Pulmonary artery endothelial cell (primary cell): ENCODE measurements around the gene MIF4GD. TPM values are rescaled to one million over a fixed set of nuclear protein-coding genes. Genes with fewer than 3 reads are reported as not detected.
"Not testable (repeated sequence)": the region's sequence is repeated elsewhere in the genome, so short reads cannot be mapped to it uniquely, and the experiment has no call there.

Source experiments
- DNase-seq: peaks from one replicate; pipeline ENCODE4 v3.0.0-alpha.2; 2011; ENCODE audit warnings: low read depth, low spot score
- total RNA-seq: library from RNA; depleted of rRNA; stranded (reverse); fragments of >200 nt; gene quantifications from 2 replicates; pipeline ENCODE4 v1.2.3, GENCODE V29; 2014

The MIF4GD gene
- total RNA-seq, 1 donor from 2014 or later, result 14.5 TPM

DNA sequence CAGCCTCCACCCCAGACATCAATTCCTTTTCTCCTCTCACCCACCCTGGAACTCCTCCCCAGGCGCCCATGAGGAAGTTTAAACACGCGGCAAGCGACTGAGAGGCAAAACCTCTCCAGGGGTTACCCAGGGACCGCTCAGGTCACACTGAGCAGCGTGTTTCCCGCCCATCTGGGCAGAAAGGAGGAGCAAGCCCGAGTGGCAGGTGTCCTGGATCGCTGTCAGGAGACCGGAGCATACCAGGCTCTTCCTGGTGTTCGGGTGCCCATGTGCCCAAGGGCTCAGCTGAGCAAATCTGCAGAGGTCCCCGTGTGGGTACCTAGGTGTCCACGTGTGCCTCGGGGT lies 17.7 kb upstream of the MIF4GD start:
- DNase-seq, result no peak

DNA sequence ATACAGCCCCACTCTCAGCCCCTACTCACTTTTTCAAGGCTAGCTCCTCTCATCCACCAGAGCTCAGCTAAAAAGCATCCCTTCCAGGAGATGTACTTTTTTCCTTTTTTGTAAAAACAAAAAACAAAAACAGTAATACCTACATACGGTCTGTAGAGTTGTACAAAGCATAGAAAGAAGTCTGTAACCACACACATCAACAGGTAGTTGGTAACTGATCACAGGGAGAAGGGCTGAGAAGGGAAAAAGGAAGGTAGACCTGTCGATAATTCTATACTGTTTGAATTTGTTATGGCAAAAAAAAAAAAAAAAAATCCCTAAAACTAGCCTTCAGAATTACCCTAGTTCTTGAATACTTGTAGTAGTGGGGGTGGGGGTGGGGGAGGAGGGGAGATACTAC lies 17.3 kb upstream of the MIF4GD start:
- no peak for DNase-seq

DNA sequence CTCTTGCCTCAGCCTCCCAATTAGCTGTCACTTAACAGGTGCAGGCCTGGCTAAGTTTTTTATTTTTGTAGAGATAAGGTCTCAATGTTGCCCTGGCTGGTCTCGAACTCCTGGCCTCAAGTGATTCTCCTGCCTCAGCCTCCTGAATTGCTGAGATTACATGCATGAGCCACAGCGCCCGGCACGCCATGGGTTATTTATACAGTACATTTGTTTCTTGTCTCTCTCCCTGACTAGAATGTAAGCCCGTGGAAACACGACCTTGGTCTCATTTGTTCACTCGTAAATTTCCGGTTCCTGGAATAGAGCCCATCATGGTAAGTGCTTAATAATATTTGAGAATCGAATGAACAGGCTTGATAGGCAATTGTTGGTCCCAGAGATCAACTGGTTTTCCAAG lies 16.2 kb upstream of the MIF4GD start:
- DNase-seq, result no peak

DNA sequence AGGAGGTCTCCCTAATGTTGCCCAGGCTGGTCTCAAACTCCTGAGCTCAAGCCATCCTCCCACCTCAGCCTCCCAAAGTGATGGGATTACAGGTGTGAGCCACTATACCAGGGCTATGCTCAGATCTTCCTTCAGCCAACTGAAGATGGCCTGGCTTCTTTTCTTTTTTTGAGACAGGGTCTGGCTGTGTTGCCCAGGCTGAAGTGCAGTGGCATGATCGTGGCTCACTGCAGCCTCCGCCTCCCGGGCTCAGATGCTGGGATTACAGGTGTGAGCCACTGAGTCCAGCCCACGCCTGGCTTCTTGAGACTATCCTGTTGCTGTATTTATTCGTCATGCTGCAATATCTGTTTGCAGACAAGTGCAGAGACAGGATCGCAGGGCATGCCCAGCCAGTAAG lies 14.1 kb upstream of the MIF4GD start:
- no peak for DNase-seq

DNA sequence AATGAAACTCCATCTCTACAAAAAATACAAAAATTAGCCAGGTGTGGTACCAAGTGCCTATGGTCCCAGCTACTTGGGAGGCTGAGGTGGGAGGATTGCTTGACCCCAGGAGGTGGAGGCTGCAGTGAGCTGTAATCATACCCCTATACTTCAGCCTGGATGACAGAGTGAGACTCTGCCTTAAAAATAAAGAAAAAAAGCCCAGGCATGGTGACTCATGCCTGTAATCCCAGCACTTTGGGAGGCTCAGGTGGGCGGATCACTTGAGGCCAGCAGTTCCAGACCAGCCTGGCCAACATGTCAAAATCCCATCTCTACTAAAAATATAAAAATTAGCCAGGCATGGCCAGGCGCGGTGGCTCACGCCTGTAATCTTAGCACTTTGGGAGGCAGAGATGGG lies 9.2 kb upstream of the MIF4GD start:
- DNase-seq, result not testable (repeated sequence)

DNA sequence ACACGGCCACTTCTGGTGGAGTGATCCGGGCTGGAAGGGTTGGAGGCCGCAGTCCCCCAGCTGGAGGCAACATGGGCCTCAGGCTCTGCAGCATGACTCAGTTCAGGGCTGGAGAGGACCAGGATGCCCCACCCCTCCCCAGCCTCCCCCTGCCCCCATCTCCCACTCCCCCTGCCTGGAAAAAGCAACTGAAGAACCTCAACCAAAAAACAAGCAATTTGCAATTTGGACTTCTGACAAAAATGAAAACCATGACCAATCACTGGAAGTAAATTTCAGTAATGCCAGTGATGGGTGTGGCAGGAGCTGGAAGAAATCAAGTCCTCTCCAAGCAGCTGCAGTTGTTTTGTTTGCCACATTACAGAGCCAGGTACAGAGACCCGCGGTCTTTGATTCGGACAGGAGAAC lies 6.6 kb upstream of the MIF4GD start:
- DNase-seq, result no peak

DNA sequence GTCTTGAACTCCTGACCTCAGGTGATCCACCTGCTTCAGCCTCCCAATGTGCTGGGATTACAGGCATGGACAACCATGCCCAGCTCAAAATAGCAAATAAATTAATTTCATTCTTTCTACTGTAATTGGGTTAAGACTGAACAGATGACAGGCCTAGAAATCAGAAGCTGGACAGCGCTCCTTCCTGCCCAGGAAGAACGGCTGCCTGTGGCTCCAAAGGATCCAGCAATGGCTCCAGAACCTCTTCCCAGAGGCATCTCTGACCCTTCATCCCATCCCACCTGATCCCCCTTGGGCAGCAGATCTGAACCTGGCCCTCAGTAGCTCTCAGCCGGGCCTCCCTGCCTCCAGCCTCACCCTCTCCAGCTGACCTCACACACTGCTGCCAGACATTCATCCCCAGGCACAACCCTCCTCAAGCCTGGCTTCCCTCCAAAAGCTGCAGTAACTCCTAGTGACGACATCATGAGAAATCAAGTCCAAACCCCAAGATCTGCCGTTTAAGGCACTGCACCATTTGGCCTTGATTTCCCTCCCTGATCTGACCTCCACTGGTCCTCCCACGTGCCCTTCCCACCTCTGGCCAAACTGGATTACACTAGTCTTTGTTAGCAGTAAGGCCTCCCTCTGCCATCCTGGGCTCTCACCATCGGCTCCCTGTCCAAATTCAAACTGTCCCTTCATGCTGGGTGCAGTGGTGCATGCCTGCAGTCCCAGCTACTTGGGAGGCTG lies 3.1 kb upstream of the MIF4GD start:
- DNase-seq, result no peak

DNA sequence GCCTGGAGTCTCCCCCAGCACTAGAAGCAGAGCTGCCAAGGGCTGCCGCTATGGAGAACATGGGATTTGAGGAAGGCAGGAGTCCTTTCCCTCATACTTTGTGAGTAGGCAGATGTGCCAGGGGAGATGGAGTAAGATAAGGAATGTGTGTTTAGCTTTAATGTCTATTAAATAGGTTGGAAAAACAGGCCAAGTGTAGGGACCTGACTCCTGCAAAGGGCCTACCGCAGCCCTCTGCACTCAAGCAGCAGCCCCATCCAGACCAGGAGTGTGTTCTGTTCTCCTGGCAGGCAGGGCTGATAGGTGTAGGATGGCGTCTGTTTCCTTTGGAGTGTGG lies 1.8 kb upstream of the MIF4GD start:
- DNase-seq, result no peak

DNA sequence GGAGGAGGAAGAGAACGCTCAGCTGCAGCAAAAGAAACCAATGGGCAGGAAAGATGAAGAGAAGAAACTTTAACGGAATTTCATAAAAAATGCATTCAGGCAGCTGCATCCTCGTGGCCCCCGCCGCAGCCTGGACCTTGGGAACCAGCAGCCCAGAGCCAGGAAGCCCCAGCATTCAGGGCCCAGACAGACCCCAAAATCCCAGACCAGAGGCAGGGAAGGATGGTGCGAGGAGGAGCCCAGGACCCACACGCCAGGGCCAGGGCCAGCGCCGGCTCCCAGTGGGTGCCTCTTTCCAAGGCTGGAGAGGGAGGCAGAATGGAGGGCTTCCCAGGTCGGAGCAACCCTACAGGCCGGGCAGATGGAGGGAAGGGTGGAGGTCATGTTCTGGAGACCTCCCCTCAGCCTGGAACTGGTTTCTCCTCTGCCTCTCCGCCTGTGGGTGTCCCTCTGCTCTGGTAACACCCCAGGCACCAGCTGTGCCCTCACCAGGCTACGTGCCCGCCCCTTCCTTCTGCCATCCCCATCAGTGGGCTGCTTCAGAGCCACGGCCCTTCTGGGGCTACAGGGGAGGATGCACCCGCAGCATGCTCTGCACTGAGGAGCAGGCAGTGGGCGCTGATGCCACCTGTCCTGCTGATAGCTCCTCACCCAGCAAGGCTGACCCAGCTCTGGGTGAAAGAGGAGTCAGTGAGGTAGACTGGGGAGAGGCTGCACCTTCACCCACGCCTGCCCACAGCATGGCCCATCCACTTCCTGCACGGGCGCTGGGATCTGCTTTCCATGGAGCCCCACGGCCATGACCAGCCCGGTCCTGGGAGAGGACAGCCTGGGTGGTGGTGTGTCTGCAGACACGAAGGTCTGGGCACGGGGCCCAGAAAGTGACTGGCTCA lies 1.2 kb upstream of the MIF4GD start:
- no peak for DNase-seq

DNA sequence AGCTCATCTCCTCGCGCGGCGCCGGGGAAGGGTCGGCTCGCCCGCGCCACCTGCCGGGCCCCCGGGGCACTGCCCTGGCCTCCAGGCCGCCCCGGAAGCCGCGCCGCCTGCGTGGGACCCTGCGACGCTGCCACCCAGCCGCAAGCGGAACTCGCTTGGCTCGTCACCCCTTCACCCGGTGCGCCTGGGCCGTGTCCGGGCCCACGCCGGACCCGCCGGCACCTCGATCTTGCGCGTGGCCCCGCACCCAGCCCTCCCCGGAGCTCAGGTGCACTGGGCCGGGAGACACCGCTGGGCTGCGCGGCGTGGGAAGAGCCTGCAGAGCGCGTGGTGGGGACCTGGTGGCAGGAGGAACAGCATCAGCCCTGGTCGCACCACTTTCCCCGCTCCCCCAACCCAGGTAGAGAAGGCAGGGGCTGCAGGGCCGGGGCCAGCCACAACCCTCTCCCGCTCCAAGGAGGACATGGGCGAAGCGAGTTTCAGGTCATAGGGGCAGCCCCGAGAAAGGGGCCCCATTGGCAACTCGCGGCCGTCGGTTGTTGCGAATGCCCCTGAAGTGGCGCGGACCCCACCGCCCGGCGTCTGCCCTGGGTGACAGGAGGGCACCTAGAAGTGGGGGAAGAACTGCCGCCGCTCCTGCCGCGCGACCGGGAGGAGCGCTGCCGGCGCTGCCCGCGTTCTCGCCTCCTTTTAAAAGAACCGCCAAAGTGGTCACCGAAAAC lies 363 bp upstream of the MIF4GD start:
- no peak for DNase-seq

DNA sequence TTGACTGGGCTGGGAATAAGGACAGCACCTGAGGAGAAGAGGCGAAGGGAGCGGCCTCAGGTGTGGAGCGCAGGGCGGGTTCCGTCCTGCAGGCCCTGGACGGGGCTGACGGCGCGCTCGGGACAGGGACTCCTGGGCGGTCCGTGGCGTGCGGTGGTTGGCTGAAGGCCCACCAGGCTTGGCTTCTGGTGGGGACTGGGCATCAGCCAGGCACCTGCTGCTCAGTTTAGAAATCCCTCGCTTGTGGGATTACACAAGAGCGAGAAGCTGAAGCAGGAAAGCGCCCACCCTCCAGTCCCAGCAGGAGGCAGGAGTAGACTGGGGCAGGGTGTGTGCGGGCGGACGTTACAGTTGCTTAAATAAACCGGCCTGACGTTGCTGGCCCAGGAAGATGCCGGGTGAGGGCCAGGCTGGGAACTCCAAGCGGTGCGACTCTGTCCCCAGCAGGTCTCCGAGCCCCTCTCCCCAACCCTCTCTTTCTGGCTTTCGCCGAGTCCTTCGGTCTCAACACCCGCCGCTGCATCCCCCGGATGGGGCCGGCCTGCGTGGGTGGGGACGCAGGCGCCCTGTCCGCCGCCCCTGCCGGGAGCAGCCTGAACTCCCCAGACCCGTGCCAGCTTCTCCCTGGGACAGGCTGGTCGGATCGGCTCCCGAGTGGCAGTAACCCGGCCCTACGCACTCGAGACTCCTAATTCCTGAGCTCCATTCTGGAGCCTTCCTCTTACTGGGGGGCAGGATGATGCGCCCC lies 639 bp downstream of the MIF4GD start:
- DNase-seq, result no peak

DNA sequence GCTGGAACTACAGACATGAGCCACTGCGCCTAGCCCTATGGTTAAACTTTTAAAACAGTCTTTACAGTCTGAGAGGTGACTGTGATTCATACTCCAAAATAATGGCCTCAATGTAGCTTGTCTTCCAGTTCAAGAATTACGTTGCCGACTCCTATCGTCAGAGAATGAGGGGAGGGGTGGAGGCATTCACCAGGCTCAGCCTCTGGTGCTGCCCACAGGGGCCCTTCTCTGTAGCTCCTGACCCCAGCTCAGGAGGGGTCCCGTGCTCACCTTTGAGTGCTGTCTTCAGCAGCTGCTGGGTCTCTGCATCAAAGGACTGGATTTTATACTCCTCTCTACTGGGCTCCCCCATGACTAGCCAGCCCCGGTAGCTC lies 1.2 kb downstream of the MIF4GD start:
- no peak for DNase-seq

DNA sequence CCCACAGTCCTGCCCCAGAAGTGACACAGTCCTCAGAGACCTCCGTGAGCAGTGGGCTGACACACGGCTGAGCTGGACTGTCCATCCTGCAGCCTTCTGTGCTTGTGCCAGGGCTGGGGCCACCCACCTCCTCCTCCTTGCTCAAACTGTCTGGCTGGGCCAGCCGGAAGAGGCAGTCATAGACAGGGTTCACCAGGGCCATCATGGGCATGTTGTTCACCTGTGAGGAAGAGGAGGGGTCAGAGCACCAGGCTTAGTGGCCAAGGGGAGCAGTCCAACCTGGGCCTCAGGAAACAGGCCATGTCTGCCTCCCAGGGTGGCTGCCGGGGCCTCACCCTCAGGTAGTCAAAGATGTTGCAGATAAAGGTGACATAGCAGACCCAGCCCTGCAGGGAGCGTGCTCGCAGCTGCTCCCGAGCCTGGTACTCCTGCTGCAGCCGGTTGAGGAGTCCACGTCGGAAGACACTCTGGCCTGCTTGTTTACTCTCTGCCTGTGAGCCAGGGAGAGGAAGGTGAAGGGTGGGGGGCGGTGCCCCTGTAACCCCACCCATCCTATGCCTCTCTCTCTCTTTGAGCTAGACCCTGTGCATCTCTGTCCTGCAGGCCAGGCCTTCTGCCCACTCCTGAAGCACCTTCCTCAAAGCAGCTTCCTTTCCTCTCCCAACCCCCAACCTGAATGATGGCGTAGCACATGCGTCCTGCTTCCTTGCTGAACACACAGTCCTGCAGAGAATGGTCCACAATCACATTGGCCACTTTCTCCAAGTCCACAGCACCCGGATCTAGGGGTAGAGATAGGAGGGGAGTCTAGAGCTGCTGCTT lies 3.4 kb downstream of the MIF4GD start:
- DNase-seq, result no peak

DNA sequence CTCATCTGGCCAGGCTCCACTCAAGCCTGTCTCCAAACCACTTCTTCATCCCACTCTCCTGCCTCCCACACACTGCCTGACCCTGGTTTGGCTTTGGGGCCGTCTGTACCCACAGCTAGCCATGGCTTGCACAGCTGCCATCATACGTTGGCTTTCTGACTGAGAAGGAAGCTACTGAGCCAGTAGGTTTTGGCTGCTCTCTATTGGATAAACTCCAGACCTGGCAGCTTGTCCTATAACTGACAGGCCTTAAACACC lies 3.9 kb downstream of the MIF4GD start:
- no peak for DNase-seq

DNA sequence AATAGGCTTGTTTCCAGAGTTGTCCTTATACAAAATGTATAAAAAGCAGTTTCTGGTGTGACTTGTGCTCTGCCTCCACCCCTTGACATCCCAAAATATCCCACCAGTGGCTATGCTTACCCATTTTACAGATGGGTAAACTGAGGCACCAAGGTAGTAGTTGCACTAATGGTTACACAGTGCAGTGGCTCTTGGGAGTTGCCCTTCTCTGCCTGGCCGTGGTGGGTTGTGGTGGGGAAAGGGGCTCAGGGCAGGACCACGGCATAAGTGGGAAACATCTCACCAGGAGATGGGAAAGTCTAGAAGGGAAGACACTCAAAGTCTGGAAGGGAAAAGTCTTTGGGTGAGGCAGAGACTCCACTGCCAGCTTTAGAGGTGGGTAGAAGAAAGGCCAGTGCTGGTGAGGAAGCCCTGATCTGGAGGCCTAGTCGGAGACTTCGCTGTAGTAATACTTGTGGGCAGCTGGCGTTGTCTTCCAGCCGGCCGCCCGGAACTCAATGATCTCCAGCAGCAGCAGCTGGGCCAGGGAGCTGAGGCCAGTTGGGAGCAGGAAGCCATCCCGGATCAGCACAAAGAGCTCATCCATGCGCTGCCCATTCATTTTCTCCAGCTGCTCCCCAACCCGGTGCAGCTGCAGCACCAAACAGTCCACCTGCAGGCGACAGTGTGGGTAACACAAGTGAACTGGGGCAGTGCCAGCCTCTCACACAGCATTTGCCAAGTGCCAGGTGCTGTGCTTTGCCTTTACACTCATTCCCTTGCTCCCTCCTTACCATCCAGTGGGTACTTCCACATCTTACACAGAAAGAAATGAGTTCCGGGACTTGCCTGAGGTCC lies 4.5 kb downstream of the MIF4GD start:
- DNase-seq, result no peak

DNA sequence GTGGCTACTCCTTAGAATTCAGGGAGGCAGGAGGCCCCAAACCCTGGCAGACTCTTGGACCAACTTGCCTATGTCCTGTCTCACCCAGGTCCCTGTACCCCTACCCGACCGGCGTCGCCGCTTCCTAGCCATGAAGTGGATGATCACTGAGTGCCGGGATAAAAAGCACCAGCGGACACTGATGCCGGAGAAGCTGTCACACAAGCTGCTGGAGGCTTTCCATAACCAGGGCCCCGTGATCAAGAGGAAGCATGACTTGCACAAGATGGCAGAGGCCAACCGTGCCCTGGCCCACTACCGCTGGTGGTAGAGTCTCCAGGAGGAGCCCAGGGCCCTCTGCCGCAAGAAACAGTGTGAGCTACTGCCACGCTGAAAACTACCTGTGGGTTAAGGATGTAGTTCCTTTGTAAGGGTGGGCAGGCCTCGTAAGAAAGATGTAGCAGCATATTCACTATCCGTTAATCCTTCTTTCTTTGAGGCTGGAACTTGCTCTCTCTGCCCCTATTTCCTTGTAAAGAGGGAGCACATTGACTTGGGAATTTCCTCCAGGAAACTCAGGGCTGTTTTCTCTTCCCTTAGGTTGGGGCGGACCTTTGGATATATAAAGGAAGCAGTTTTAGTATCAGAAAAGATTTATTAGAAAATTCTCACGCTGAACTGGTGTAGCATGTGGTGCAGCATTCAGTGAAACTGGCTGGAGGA lies 5.3 kb downstream of the MIF4GD start:
- peak; percentile 52 for DNase-seq

DNA sequence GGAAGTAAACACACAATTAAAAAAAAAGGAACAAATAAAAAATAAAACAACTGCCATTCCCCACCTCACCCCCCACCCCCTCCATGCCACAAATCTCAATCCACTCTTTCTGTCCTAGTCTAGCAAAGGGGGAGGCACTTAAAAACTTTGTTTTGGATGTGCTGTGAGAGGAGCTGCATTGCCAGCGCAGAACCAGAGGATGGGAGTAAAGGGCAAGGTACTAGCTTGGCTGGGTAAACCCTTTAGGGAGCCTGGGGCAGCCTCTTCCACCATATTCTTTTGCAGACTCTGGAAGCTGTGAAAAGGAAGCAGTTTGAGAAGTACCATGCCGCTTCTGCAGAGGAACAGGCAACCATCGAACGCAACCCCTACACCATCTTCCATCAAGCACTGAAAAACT lies 8.0 kb downstream of the MIF4GD start:
- DNase-seq, result no peak

DNA sequence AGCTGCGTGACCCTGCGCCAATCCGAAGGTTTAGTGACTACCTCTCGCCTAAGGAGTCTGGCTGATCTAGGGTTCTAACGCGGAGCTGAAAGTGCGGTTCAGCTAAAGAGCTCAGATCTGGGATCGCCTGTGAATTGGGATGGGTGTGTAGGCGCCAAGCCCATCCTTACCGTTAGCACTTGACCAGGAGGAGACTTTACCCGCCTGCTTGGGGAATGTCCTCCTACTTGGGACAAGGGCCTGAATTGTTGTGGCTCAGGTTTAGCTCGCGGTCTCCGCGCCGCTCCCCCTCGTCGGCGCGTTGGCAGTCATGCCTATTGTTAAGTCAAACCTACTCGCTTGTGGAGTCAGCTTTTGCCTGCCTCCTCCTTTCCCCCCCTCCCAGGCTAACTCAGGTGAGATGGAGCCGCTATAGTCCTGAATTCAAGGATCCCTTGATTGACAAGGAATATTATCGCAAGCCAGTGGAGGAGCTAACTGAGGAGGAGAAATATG lies 8.9 kb downstream of the MIF4GD start:
- DNase-seq, result no peak

DNA sequence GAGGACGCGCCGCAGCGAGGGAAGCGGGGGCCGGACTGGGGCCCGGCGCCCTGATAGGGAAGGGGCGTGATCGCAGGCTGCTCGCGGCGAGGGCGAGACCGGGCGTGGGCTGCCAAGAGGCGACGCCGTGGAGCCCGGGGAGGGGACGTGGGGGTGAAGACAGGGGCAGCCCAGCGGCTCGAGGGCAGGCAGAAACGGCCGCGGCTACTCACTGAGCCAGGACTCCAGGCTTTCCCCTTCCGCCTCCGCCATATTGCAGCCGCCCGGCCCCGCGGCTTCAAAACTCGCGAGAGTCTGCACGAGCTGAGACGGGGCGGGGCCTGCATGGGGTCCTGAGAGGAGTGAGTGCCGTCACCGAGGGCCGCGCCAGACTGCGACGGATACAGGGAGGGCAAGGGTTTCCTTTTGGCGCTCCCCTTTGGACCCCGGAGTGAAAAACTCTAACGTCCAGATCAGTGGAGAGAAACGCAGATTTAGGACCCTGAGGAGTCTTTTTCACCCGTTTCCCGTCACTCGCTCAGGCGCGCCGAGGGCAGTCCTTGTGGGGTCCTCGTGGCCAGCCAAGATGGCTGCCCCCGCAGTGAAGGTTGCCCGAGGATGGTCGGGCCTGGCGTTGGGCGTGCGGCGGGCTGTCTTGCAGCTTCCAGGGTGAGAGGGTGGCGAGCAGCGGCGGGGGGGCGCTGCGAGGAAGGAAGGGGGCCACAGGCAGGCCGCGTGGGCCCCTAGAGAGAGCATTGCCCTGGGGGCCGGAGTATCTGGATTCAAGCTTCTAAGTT lies 9.5 kb downstream of the MIF4GD start, which contains the start of the genes GGA3 and MRPS7:
TSS of gene GGA3 (minus strand) at position 271 of the 776 bp plus-strand sequence. CDS start at position 252, 19 bp downstream.
TSS of gene MRPS7 (plus strand) at position 544 of the 776 bp plus-strand sequence. CDS start at position 566, 22 bp downstream.
- DNase-seq, result peak; percentile 67
